Activated T-cell treated with anti-CD3 and anti-CD28 coated beads, Interleukin-2, amount 50 U/mL, for 4 hours (primary cell): ENCODE data around the gene SPG21. TPM values are rescaled to one million over a fixed set of nuclear protein-coding genes. Genes with fewer than 3 reads are reported as not detected.

Experiments used
- ATAC-seq, 2 donors: fragments of 200-7000 bp; cut with Tn5 transposase; one replicate each; pipeline ENCODE4 v1.10.0; 2021
- DNase-seq: peaks from one replicate; pipeline ENCODE4 v3.0.0-alpha.2; 2020
- H3K27me3 Mint-ChIP-seq: one replicate; pipeline ENCODE4 v1.8.0; 2021; ENCODE audit warnings: low read depth, mixed read lengths
- H3K36me3 Mint-ChIP-seq: one replicate; pipeline ENCODE4 v1.8.0; 2022; ENCODE audit warnings: mixed read lengths; ENCODE audit not compliant: insufficient read depth
- H3K4me1 Mint-ChIP-seq: one replicate; pipeline ENCODE4 v1.8.0; 2021; ENCODE audit warnings: low read depth, mixed read lengths
- H3K4me3 Mint-ChIP-seq: one replicate; pipeline ENCODE4 v1.8.0; 2021; ENCODE audit warnings: mild to moderate bottlenecking, moderate library complexity, mixed read lengths
- H3K9me3 Mint-ChIP-seq: one replicate; pipeline ENCODE4 v1.8.0; 2021; ENCODE audit warnings: mixed read lengths
- total RNA-seq, 3 donors: library from RNA; stranded (reverse); gene quantifications; one replicate each; pipeline ENCODE4 v1.2.1, GENCODE V29; 2021

Gene SPG21
- total RNA-seq, 3 donors from 2014 or later: 69.8 to 80.9 (median 72.7) TPM

DNA sequence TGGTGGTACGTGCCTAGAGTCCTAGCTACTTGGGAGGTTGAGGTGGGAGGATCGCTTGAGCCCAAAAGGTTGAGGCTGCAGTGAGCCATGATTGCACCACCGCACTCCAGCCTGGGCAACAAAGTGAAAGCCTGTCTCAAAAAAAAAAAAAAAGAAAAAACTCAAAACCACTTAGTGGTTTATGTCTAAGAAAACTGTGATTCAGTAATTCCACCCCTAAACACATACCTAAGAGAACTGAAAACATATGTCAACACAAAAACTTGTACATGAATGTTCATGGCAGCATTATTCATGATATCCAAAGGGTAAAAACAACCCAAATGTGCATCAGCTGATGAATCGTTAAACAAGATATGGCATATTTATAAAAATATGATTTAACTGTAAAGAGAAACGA lies 14.3 kb downstream of the SPG21 start:
- H3K27me3 Mint-ChIP-seq: no peaks in the 10 kb centered on the region
- no peak overlapping the region for H3K4me3 Mint-ChIP-seq
- no peaks in the 10 kb centered on the region for H3K4me1 Mint-ChIP-seq
- no peak for DNase-seq
- peaks cover 27% of the 10 kb centered on the region for H3K36me3 Mint-ChIP-seq
- no peaks in the 10 kb centered on the region for H3K9me3 Mint-ChIP-seq
- ATAC-seq: no peak

DNA sequence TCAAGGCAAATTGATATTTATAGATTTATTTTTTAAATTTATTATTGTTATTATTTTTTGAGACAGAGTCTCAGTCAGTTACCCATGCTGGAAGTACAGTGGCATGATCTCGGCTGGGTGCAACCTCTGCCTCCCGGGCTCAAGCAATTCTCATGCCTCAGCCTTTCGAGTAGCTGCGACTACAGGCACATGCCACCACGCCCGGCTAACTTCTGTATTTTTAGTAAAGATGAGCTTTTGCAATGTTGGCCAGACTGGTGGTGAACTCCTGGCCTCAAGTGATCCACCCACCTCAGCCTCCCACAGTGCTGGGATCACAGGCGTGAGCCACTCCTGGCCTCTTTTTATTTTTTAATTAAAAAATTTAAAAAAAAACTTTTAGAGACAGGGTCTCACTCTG lies 19.0 kb downstream of the SPG21 start:
- peaks cover 23% of the 10 kb centered on the region for H3K36me3 Mint-ChIP-seq
- no peak for DNase-seq
- H3K27me3 Mint-ChIP-seq: no peaks in the 10 kb centered on the region
- H3K9me3 Mint-ChIP-seq: no peaks in the 10 kb centered on the region
- ATAC-seq: no peak
- H3K4me3 Mint-ChIP-seq: no peak overlapping the region
- no peaks in the 10 kb centered on the region for H3K4me1 Mint-ChIP-seq

DNA sequence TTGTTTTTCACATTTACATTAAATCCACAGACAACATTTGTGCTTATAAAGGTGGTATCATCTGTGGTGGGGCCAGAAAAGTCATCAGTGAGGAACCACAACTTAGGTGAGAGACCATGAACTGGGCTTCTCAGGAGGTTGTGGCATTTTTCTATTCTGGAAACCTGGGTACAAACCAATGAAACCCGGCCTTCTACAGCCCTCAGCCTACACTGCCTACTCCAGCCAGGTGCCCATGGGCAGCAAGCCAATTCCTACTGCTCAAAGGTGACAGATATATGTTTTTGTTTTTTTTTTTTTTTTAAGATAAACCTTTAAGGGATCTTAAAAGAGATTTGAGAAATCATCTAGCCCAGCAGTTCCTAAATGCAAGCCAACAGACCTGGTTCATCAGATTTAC lies 20.3 kb downstream of the SPG21 start:
- ATAC-seq (no peak), DNase-seq (no peak)
- Mint-ChIP-seq H3K4me3 (no peak overlapping the region), H3K36me3 (peaks cover 26% of the 10 kb centered on the region), H3K4me1 (no peaks in the 10 kb centered on the region), H3K27me3 (no peaks in the 10 kb centered on the region), H3K9me3 (no peaks in the 10 kb centered on the region)

DNA sequence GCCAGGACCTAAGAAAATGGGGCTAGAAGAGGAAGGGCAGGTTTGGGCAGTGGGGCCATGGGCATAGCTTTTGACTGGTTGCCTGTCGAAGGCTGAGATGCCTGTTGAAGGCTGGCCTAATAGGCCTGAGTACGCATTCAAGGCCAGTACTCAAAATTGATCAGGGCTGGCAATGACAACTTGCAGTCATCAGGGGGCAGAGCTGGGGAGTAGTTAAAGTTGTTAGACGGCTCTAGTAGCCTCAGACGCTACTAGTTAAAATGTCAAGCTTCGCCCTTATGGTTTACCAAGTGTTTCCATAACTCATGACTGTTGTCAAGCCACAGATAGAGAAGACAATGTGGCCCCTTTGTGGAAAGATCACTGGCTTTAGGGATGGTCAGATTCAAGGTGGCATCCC lies 28.7 kb downstream of the SPG21 start:
- DNase-seq: no peak
- H3K4me3 Mint-ChIP-seq: no peak overlapping the region
- no peaks in the 10 kb centered on the region for H3K9me3 Mint-ChIP-seq
- no peaks in the 10 kb centered on the region for H3K4me1 Mint-ChIP-seq
- H3K36me3 Mint-ChIP-seq: peaks cover 55% of the 10 kb centered on the region
- no peak for ATAC-seq
- no peaks in the 10 kb centered on the region for H3K27me3 Mint-ChIP-seq

DNA sequence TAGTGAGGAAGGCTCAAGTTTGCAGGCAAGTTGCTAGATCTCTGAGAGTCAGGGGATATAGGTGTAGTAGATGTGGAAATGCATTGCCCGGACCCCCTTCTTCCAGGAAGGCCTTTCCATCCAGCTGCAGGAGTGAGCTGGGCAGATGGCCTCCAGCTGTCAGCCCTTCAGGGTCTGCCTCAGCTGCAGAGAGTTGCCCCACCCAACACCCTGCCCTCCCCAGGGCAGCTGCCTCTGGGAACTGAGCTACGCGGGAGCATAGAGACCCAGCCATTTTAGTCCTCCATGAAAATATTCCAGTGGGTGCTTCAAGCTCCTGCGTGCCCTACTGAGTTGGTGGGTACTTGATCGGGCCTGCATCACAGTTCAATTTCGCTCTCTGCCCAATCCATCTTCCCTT lies 29.6 kb downstream of the SPG21 start:
- DNase-seq: no peak
- Mint-ChIP-seq H3K36me3 (peaks cover 57% of the 10 kb centered on the region), H3K9me3 (no peaks in the 10 kb centered on the region), H3K4me1 (no peaks in the 10 kb centered on the region), H3K27me3 (no peaks in the 10 kb centered on the region), H3K4me3 (no peak overlapping the region)
- ATAC-seq: no peak

DNA sequence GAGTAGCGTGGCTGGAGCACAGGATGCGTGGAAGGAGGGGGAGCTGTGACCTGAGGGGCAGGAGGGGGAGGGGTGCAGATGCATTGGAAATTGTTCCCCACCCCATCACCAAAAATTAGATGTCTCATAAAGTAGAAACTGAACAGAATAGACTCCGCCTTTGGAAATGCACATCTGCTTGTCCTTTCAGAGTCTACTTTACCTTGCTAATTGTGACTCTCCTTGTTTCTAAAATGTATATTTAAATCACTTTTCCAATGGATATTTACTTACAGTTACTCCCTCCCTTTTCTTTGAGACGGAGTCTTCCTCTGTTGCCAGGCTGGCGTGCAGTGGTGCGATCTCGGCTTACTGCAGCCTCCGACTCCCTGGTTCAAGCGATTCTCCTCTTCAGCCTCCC lies 30.6 kb downstream of the SPG21 start:
- DNase-seq (no peak), ATAC-seq (no peak)
- Mint-ChIP-seq H3K36me3 (peaks cover 48% of the 10 kb centered on the region), H3K4me3 (no peak overlapping the region), H3K9me3 (no peaks in the 10 kb centered on the region), H3K4me1 (no peaks in the 10 kb centered on the region), H3K27me3 (no peaks in the 10 kb centered on the region)

DNA sequence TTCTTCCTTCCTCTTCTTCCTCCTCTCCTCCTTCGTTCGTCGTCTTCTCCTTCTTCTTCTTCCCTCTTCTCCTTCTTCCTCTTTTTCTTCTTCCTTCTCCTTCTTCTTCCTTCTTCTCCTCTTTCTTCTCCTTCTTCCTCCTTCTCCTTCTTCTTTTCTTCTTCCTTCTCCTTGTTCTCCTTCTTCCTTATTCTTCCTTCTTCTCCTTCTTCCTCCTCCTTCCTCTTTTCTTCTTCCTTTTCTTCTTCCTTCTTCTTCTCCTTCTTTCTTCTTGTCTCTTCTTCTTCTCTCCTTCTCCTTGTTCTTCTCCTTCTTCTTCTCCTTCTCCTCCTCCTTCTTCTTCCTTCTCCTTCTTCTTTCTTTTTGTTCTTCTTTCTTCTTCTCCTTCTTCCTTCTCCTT lies 35.3 kb downstream of the SPG21 start:
- no peak for DNase-seq
- Mint-ChIP-seq H3K9me3 (no peaks in the 10 kb centered on the region), H3K36me3 (peaks cover 15% of the 10 kb centered on the region), H3K4me1 (peaks cover 4% of the 10 kb centered on the region), H3K27me3 (no peaks in the 10 kb centered on the region), H3K4me3 (no peak overlapping the region)
- no peak for ATAC-seq

DNA sequence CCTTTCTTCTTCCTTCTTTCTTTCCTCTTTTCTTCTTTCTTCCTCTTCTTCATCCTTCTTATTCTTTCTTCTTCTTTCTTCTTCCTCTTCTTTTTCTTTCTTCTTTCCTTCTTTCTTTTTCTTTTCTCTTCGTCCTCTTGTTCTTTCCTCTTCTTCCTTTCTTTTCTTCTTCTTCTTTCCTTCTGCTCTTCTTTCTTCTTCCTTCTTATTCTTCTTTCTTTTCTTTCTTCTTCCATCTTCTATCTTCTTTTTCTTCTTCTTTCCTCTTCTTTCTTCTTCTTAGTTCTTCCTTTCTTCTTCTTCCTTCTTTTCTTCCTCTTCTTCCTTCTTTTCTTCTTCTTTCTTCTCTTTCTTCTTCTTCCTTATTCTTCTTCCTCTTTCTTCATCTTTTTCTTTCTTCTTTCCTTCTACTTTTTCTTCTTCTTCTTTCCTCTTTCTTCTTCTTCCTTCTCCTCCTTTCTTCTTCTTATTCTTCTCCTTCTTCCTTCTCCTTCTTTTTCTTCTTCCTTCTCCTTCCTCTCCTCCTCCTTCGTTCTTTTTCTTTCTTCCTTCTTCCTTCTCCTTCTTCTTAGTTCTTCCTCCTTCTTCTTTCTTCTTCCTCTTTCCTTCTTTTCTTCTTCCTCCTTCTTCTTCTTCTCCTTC lies 37.8 kb downstream of the SPG21 start:
- Mint-ChIP-seq H3K4me1 (peaks cover 4% of the 10 kb centered on the region), H3K27me3 (no peaks in the 10 kb centered on the region), H3K4me3 (no peak overlapping the region), H3K36me3 (peaks cover 4% of the 10 kb centered on the region), H3K9me3 (no peaks in the 10 kb centered on the region)
- DNase-seq: no peak
- no peak for ATAC-seq

DNA sequence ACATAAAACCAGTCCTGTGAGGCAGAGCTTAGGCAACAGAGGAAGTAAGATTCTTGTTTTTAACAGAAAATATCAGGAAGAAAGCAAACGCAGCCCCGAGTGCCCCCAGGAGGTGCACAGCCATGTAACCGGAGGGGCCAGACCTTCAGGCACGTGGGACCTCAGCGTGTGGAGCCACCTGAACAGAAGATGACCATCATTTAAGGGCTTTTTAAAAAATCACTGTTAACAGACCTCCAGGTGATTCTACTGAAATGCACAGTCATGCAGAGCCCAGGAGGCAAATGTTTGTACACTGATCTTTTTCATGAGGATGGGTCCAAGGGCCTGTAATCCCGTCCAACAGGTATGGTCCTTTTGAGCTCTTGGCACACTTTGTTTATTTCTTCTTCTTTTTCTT lies 38.8 kb downstream of the SPG21 start:
- H3K36me3 Mint-ChIP-seq: peaks cover 4% of the 10 kb centered on the region
- H3K4me3 Mint-ChIP-seq: no peak overlapping the region
- no peak for ATAC-seq

DNA sequence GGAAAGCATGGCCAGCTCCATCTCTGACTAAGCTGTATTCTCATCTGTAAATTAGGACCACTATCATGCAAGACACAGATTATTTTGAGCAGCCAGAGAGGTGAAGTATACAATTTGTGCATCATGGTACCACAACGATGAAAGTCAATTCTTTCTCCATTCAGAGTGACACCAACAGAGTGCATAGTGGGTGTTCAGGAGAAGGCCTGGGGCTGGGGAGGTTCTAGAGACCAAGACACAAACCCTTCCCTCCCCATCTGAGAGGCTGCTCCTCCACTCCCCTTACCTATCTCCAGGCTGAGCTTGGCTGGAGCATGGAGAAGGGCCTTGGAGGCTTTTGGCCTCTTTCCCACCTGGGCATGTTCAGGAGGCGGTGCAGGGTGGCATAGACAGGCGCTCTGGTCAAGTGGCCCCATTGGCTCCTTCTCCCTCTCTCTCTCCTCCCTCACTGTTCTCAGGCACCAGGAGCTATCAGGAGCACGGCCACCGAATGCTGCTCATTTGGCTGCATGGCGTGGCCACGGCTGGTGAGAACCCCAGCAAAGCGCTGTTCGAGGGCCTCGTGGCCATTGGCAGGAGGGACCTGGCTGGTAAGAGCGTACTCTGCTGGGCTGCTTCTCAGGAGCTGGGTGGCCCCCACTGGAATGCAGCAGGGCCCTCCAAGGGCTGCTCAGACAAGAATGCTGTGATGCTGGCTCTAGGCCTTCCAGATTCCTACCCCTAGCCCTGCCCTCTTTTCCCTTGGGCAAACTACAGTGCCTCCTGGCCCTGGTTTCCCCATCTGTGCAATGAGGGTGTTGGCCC lies 40.1 kb downstream of the SPG21 start:
- Mint-ChIP-seq H3K4me1 (peaks cover 4% of the 10 kb centered on the region), H3K9me3 (no peaks in the 10 kb centered on the region), H3K4me3 (no peak overlapping the region), H3K36me3 (no peaks in the 10 kb centered on the region), H3K27me3 (no peaks in the 10 kb centered on the region)
- DNase-seq: no peak
- no peak for ATAC-seq

More for the DNA sequence above, 38.8 kb downstream of the SPG21 start:
- Mint-ChIP-seq H3K9me3 (no peaks in the 10 kb centered on the region), H3K27me3 (no peaks in the 10 kb centered on the region), H3K4me1 (peaks cover 4% of the 10 kb centered on the region)
- DNase-seq: no peak

DNA sequence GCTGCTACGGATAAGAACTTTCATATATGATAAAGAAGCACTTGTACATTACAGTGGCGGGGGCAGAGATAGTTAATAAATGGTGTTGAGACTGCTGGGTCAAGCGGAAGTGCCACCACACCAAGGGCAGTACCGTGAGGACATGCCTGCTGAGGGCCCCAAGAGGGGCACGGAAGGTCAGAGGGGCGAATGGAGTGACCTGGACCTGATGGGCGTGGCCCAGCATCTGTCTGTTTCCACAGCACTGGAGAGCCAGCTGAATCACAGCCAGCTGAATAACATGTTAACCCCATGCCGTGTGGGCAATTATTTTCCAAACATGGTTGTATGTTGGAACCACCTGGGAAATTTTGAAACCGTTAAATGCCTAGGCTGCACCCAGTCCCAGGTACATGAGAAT lies 40.8 kb downstream of the SPG21 start:
- no peak overlapping the region for H3K4me3 Mint-ChIP-seq
- H3K9me3 Mint-ChIP-seq: no peaks in the 10 kb centered on the region
- peaks cover 4% of the 10 kb centered on the region for H3K4me1 Mint-ChIP-seq
- no peaks in the 10 kb centered on the region for H3K36me3 Mint-ChIP-seq
- DNase-seq: no peak
- ATAC-seq: no peak
- no peaks in the 10 kb centered on the region for H3K27me3 Mint-ChIP-seq

DNA sequence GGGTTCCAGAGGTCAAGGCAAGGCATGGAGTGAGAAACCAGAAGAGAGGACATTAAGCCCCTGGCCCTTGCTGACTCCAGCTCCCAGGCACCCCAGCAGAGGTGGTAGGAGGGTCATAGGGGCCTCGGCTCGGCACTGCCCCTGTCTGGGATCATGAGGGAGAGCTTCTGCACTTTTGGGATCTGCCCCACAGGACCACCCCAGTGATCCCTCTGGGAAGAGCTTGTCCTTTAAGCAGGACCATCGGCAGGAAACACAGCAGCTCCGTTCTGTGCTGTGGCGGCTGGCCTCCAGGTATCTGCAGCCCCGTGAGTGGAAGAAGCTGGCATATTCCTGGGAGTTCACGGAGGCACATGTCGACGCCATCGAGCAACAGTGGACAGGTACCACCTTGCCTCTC lies 42.5 kb downstream of the SPG21 start:
- no peaks in the 10 kb centered on the region for H3K36me3 Mint-ChIP-seq
- ATAC-seq: peak in 1 of 2 donors; percentile 14

DNA sequence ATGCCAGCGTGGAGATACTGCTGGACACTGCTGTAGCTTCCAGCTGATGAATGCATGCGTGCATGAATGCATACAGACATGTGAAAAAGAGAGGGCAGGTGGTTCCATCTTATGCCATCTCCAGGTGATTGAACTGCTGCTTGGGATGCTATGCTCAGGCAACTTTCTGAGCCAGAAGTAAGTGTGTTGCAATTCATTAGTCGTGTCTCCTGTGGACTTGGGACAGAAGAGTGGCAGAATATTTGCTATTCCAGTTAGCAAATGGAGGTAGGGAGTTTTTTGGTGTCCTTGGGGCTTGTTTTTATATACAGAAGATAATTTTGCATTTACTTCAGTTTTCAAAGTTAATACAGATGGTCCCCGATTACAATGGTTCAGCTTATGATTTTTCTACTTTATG lies 44.8 kb downstream of the SPG21 start:
- DNase-seq (no peak), ATAC-seq (no peak)
- Mint-ChIP-seq H3K4me1 (no peaks in the 10 kb centered on the region), H3K4me3 (no peak overlapping the region), H3K9me3 (no peaks in the 10 kb centered on the region), H3K36me3 (peaks cover 4% of the 10 kb centered on the region), H3K27me3 (no peaks in the 10 kb centered on the region)

More for the DNA sequence above, 42.5 kb downstream of the SPG21 start:
- Mint-ChIP-seq H3K4me1 (peaks cover 2% of the 10 kb centered on the region), H3K9me3 (no peaks in the 10 kb centered on the region), H3K4me3 (no peak overlapping the region), H3K27me3 (no peaks in the 10 kb centered on the region)
- DNase-seq: no peak

DNA sequence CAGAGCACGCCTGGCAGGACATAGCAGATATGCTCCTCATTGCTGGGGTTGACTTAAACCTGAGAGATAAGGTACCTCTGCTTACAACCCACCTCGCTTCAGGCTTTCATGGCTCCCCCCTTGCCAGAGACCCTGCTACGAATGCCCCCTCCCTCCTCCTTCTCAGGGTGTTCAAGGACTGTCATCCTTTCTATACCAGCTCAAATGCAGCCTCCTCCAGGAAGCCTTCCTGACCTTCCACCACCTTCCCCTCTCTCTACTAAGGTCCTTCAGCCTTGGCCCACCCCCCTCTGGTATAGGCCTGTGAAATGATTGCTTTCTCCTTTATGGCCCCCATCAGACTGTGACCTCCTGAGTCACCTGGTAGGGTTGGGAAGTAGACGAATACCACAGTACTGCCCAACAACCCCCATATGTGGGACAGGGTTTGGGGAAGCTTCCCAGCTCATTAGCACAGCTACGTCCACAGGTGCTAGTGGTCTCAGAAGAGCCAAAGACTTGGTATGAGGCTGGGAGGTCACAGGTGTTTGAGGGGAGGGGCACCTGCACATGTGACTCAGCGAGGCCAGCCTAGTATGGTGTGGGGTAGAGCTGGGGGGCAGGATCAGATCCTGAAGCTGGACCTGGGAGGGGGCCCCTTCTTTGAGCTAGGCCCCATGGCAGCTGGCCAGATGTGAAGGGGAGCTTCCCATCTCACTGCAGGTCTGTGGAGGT lies 46.0 kb downstream of the SPG21 start:
- Mint-ChIP-seq H3K27me3 (no peaks in the 10 kb centered on the region), H3K4me3 (no peak overlapping the region), H3K9me3 (no peaks in the 10 kb centered on the region), H3K4me1 (no peaks in the 10 kb centered on the region), H3K36me3 (peaks cover 5% of the 10 kb centered on the region)
- ATAC-seq (no peak), DNase-seq (no peak)

DNA sequence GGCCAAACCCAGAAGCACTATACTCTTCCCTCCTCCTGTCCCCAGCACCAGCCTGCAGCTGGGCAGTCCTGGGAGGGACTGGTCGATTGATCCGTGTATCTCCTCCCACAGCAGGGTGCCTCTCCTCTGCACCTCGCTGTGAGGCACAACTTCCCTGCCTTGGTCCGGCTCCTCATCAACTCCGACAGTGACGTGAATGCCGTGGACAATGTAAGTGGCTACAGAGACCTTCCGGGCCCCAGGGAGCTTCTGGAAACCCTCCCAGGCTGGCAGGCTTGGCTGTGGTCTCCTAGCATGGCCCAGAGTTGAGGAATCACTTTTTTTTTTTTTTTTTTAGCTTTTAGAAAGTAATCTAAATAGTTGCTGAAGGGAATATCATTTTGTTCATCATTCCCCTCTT lies 47.4 kb downstream of the SPG21 start:
- no peaks in the 10 kb centered on the region for H3K4me1 Mint-ChIP-seq
- ATAC-seq (no peak), DNase-seq (no peak)
- no peaks in the 10 kb centered on the region for H3K27me3 Mint-ChIP-seq
- H3K9me3 Mint-ChIP-seq: no peaks in the 10 kb centered on the region
- H3K36me3 Mint-ChIP-seq: peaks cover 8% of the 10 kb centered on the region
- no peak overlapping the region for H3K4me3 Mint-ChIP-seq
